C4-2B (cell line): ENCODE measurements around the gene PISD.

ENCODE experiments used
- CTCF ChIP-seq: fragments of 450-650 bp; conservative IDR thresholded peaks from 2 replicates; pipeline ENCODE4 v1.5.1; 2017; ENCODE audit warnings: mild to moderate bottlenecking
- ZFX ChIP-seq: fragments of 450-650 bp; IDR thresholded peaks from 2 replicates; pipeline ENCODE4 v1.6.1; 2017

GRCh38 chr22:31618471-31619176 is 43.4 kb downstream of the PISD start:
- TF ChIP-seq CTCF (no peak), ZFX (no peak)
